K562 (cell line): ENCODE data around the gene ELP1. TPM values are rescaled to one million over a fixed set of nuclear protein-coding genes. Genes with fewer than 3 reads are reported as not detected.

Source experiments
- ARHGAP35 ChIP-seq: fragments of 450-650 bp; IDR thresholded peaks from 2 replicates; pipeline ENCODE4 v1.6.1; 2018; ENCODE audit not compliant: partially characterized antibody
- ARID2 ChIP-seq: fragments of 450-650 bp; IDR thresholded peaks from 2 replicates; pipeline ENCODE4 v1.6.1; 2017; ENCODE audit warnings: antibody characterized with exemption, mild to moderate bottlenecking
- ATF3 ChIP-seq, 2 experiments: fragments of 450-650 bp in 1 of 2; sonication (generic) in 1 of 2; formaldehyde crosslinking in 1 of 2; IDR thresholded peaks in 1 of 2; conservative IDR thresholded peaks in 1 of 2; 2 replicates each; pipeline versions ENCODE4 v1.6.1 to v1.8.1; 2016 to 2023; ENCODE audit warnings: mild to moderate bottlenecking in 2 of 2, moderate library complexity in 2 of 2, inconsistent platforms in 1 of 2, missing genetic modification reagents in 1 of 2
- BCLAF1 ChIP-seq, 2 experiments: fragments of 450-650 bp in 1 of 2; IDR thresholded peaks; 2 replicates each; pipeline ENCODE4 v1.6.1; 2011 to 2017; ENCODE audit warnings: low read depth in 2 of 2, antibody characterized with exemption in 1 of 2, borderline replicate concordance in 1 of 2, low read length in 1 of 2, mild to moderate bottlenecking in 1 of 2, mixed read lengths in 1 of 2; ENCODE audit not compliant: control insufficient read depth in 1 of 2
- C11orf30 ChIP-seq: fragments of 450-650 bp; IDR thresholded peaks from 2 replicates; pipeline ENCODE4 v1.6.1; 2016; ENCODE audit warnings: low read depth, mild to moderate bottlenecking
- ESRRA ChIP-seq: fragments of 450-650 bp; IDR thresholded peaks from 2 replicates; pipeline ENCODE4 v1.6.1; 2014; ENCODE audit warnings: low read depth, mild to moderate bottlenecking, moderate library complexity, borderline replicate concordance
- FOXA1 ChIP-seq: fragments of 450-650 bp; IDR thresholded peaks from 2 replicates; pipeline ENCODE4 v1.6.1; 2016; ENCODE audit warnings: mild to moderate bottlenecking, borderline replicate concordance
- GABPB1 ChIP-seq: sonication (generic); formaldehyde crosslinking; IDR thresholded peaks from 2 replicates; pipeline ENCODE4 v1.8.0; 2022; ENCODE audit warnings: mild to moderate bottlenecking, missing genetic modification reagents
- SNAPC5 ChIP-seq: fragments of 250-450 bp; sonication (Bioruptor Pico); IDR thresholded peaks from 2 replicates; pipeline ENCODE4 v1.8.0; 2021; ENCODE audit warnings: moderate library complexity, mild to moderate bottlenecking, inconsistent platforms
- STAG1 ChIP-seq: sonication (generic); formaldehyde crosslinking; IDR thresholded peaks from 2 replicates; pipeline ENCODE4 v1.5.0; 2020; ENCODE audit warnings: missing genetic modification reagents, borderline replicate concordance
- TEAD4 ChIP-seq, 2 experiments: sonication (generic) in 1 of 2; formaldehyde crosslinking in 1 of 2; IDR thresholded peaks; 2 replicates each; pipeline versions ENCODE4 v1.6.1 to v1.8.0; 2012 to 2022; ENCODE audit warnings: borderline replicate concordance in 1 of 2, inconsistent platforms in 1 of 2, low read length in 1 of 2, mild to moderate bottlenecking in 1 of 2, missing genetic modification reagents in 1 of 2
- ZNF184 ChIP-seq: sonication (generic); formaldehyde crosslinking; IDR thresholded peaks from 2 replicates; pipeline ENCODE4 v1.5.0; 2020; ENCODE audit warnings: missing genetic modification reagents
- ZNF583 ChIP-seq: fragments of 250-450 bp; sonication (Bioruptor Pico); IDR thresholded peaks from 2 replicates; pipeline ENCODE4 v1.4.0; 2020
- ZNF639 ChIP-seq, 2 experiments: fragments of 200-800 bp in 1 of 2; sonication (Bioruptor generic) in 1 of 2; sonication (generic) in 1 of 2; formaldehyde crosslinking in 1 of 2; IDR thresholded peaks in 1 of 2; conservative IDR thresholded peaks in 1 of 2; 2 replicates each; pipeline versions ENCODE4 v1.5.0 to v1.6.1; 2016 to 2020; ENCODE audit warnings: missing compliant biosample characterization in 1 of 2, missing genetic modification characterization in 1 of 2, missing genetic modification reagents in 1 of 2
- polyA plus RNA-seq, 8 experiments: library from polyadenylated mRNA; depleted of rRNA in 4 of 8; stranded (reverse) in 5 of 8; unstranded in 3 of 8; fragments of >200 nt; fragmentation: Nextera tagmentation in 2 of 8; fragmentation: Illumina TruSeq in 1 of 8; extraction: Ambion mirVana in 2 of 8; extraction: Trizol in 1 of 8; gene quantifications; 2 replicates each; pipeline versions ENCODE4 v1.2.1 to v1.2.3, GENCODE V29; 2011 to 2014; ENCODE audit warnings: inconsistent platforms in 1 of 8, missing spikeins in 1 of 8
- total RNA-seq, 7 experiments: library from RNA; depleted of rRNA in 6 of 7; stranded (reverse); fragments of >200 nt in 6 of 7; fragmentation: Illumina TruSeq in 2 of 7; extraction: Trizol in 2 of 7; gene quantifications; 2 replicates each; pipeline versions ENCODE4 v1.2.1 to v1.2.3, GENCODE V29; 2011 to 2021; ENCODE audit warnings: low replicate concordance in 1 of 7
- TF ChIP-seq, protein P1 (sequence below): fragments of 450-650 bp; formaldehyde crosslinking; IDR thresholded peaks from 2 replicates; pipeline ENCODE4 v1.4.0; 2020; ENCODE audit warnings: mild to moderate bottlenecking, moderate library complexity

Gene ELP1
- total and polyA plus RNA-seq, 9 of the 15 experiments (the other 6 are each of a cell fraction or from before 2014, with no cell fraction given), result 17.0 to 48.6 (median 39.7) TPM

DNA sequence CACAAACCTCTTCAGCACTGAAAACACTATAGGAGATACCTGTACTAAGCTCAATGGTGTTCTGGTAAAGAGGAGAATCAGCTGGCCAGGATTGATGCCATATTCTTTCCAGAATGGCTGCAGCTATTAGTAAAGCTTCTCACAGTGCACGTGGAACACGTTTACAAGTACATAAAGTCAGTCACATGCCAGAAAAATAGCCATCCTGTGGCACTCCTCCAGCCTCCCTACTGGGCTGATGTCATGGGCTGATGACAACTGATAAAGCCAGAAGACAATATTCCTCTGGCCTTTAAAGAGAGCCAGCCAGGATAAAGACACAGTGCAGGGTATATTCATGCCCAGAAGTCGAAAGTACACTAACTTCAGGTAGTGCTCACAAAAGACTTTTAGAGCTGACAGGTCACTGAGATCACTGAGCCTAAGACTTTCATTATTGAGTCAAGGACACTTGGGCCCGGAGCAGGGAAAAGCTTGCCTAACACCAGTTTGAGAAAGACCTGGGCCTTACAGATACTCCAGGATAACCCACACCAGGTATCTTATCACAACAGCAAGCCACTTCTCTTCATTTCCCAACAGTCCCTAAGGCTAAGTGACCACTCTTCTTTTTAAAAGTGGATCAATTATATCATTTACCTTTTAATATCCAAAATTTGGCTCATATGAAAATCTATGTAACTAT is 29.7 kb upstream of the ELP1 start (continued):
- peak; percentile 77 for TF ChIP-seq TEAD4 (IDR thresholded peaks at IDR 0.05; ENCODE audit: low read length)
- TF ChIP-seq TEAD4 (CRISPR knock-in tag; IDR thresholded peaks at IDR 0.05; ENCODE audit: borderline replicate concordance), result no peak
- TF ChIP-seq SNAPC5 (CRISPR knock-in tag), result no peak
- TF ChIP-seq C11orf30, result no peak
- no peak for TF ChIP-seq GABPB1 (CRISPR knock-in tag)
- TF ChIP-seq ATF3 (IDR thresholded peaks at IDR 0.05), result peak; percentile 83
- TF ChIP-seq ATF3 (CRISPR knock-in tag; conservative IDR thresholded peaks at IDR 0.05), result no peak
- no peak for TF ChIP-seq ZNF583
- no peak for TF ChIP-seq BCLAF1 (IDR thresholded peaks at IDR 0.05; ENCODE audit: borderline replicate concordance in 1 of 2, control insufficient read depth in 1 of 2, low read depth in 2 of 2, low read length in 1 of 2)
- TF ChIP-seq ARHGAP35, result no peak
- no peak for TF ChIP-seq ZNF184 (CRISPR knock-in tag)
- TF ChIP-seq, protein P1, sequence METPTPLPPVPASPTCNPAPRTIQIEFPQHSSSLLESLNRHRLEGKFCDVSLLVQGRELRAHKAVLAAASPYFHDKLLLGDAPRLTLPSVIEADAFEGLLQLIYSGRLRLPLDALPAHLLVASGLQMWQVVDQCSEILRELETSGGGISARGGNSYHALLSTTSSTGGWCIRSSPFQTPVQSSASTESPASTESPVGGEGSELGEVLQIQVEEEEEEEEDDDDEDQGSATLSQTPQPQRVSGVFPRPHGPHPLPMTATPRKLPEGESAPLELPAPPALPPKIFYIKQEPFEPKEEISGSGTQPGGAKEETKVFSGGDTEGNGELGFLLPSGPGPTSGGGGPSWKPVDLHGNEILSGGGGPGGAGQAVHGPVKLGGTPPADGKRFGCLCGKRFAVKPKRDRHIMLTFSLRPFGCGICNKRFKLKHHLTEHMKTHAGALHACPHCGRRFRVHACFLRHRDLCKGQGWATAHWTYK, result 0 out of 2 replicates have a peak, but pooled peaks have one; percentile 31
- TF ChIP-seq ARID2, result no peak
- TF ChIP-seq ESRRA, result 0 out of 2 replicates have a peak, but pooled peaks have one; percentile 40
- no peak for TF ChIP-seq STAG1 (CRISPR knock-in tag)
- 0 out of 4 replicates have a peak, but pooled peaks of 1 of the 2 experiments have one; percentile 38 for TF ChIP-seq ZNF639 (CRISPR knock-in tag; conservative IDR thresholded peaks at IDR 0.05 in 1 of 2, IDR thresholded peaks at IDR 0.05 in 1 of 2)
- no peak for TF ChIP-seq FOXA1
